Measurements from ENCODE around the gene SLC40A1.
A peak's percentile ranks its signal among the peaks of the same experiment; 100 is the strongest.

The SLC40A1 gene

DNA sequence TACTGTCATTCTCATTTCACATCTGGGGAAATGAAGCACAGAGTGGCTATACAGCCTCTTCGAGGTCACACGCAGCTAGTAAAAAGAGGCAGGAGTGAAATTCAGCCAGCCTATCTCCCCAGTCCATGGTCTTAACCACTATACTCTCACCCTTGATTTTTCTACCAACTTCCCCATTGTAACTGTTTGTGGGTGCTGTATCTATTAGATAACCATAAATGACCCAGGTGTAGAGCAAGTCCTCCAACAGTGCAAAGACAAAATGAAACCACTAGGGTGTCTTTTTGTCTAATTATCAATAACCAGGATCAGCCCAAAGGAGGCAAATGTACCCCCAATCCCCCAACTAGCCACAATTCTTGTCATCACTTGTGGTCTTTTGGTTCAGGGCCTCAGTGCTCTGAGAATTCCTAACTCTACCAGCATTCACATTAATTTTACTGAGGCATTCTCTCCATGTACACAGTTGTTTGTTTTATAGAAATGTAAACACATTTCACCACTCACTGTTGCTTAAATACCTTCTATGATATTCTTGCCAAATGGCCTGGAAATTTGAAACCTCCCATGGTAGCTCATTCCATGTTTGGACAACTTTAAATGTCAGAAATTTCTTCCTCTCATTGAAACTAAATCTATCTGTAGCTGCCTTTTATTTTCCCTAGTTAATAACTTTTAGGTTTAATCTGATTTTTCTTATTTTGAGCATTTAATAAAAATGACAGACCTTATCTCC is 58.7 kb downstream of the SLC40A1 start:
- H3K9me3 ChIP-seq (ENCODE audit: control insufficient read depth, low read length) = no peaks in the 10 kb centered on the region
- H3K9ac ChIP-seq (ENCODE audit: low read length) = peak overlapping the region; percentile 48
- DNase-seq (ENCODE audit: low read depth) = peak; percentile 84
- H3K27me3 ChIP-seq (replicated peaks; ENCODE audit: control insufficient read depth, insufficient read depth, low read length) = no peaks in the 10 kb centered on the region
- H3K36me3 ChIP-seq (ENCODE audit: control insufficient read depth, insufficient read depth, low read length, severe bottlenecking) = no peaks in the 10 kb centered on the region
- H3K4me1 ChIP-seq (ENCODE audit: control insufficient read depth, insufficient read depth, low read length) = peaks cover 35% of the 10 kb centered on the region
- H3K4me3 ChIP-seq (ENCODE audit: low read length) = peak overlapping the region; percentile 11

- H3K4me3 ChIP-seq (ENCODE audit: low read length) = no peak overlapping the region
- no peaks in the 10 kb centered on the region for H3K27me3 ChIP-seq (replicated peaks; ENCODE audit: control insufficient read depth, insufficient read depth, low read length)
- no peaks in the 10 kb centered on the region for H3K36me3 ChIP-seq (ENCODE audit: control insufficient read depth, insufficient read depth, low read length, severe bottlenecking)
- H3K9ac ChIP-seq (ENCODE audit: low read length) = no peak overlapping the region
- H3K4me1 ChIP-seq (ENCODE audit: control insufficient read depth, insufficient read depth, low read length) = peaks cover 36% of the 10 kb centered on the region
- no peak for DNase-seq (ENCODE audit: low read depth)
- no peaks in the 10 kb centered on the region for H3K9me3 ChIP-seq (ENCODE audit: control insufficient read depth, low read length)
Observed at GRCh38 chr2:189519631-189520387, 60.8 kb downstream of the SLC40A1 start.

DNA sequence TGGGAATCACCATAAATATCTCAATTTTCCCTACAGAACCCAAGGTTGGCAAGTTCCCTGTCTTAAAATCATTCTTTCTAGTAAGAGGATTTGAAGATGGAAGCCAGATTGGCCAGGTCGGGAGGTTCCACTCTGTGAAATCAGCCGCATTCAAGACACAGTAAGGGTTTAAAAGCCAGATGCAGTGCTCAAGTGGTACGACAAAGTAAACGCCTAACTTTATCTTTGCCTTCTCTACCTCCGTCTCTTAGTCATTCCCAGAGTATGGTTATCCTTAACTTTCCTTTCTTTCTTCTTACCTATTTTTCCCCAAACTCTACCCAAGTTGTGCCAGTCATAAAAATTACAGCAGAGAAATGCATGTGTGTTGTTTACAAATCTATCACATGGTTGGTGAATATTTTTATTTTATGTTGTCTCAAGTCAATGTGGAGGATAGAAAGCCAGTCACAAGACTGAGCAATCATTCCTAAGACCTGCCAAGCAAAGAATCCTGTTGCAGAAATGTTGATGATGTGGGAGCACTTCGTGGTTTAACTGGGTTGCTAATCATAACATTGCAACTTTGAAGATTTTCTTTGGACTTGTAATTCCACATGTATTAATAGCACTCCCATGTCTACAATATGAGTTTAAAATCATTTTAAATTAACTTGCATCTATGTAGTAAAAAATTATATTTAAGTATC is 62.6 kb downstream of the SLC40A1 start:
- H3K27me3 ChIP-seq (replicated peaks; ENCODE audit: control insufficient read depth, insufficient read depth, low read length) = no peaks in the 10 kb centered on the region
- H3K9ac ChIP-seq (ENCODE audit: low read length) = no peak overlapping the region
- H3K4me3 ChIP-seq (ENCODE audit: low read length) = no peak overlapping the region
- H3K9me3 ChIP-seq (ENCODE audit: control insufficient read depth, low read length) = no peaks in the 10 kb centered on the region
- peaks cover 38% of the 10 kb centered on the region for H3K4me1 ChIP-seq (ENCODE audit: control insufficient read depth, insufficient read depth, low read length)
- DNase-seq (ENCODE audit: low read depth) = peak; percentile 35
- H3K36me3 ChIP-seq (ENCODE audit: control insufficient read depth, insufficient read depth, low read length, severe bottlenecking) = no peaks in the 10 kb centered on the region

DNA sequence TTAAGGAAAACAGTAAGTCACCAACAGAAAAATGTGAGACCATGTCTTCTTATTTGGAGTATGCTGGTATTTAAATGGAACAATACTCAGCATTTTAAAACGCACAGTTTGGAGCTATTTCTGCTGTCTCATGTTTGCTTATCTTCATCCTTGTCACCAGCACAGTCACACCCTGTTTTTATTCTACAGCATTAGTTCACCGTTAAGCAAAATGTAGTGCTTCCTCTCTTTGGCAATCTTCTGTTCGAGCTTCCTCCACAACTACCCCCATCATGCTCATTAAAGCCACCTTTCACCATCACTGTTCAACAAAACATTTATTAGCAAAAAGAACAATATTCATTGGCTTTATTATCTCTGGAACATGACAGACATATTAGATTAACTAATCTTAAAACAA is 64.0 kb downstream of the SLC40A1 start:
- no peaks in the 10 kb centered on the region for H3K36me3 ChIP-seq (ENCODE audit: control insufficient read depth, insufficient read depth, low read length, severe bottlenecking)
- H3K9me3 ChIP-seq (ENCODE audit: control insufficient read depth, low read length) = no peaks in the 10 kb centered on the region
- DNase-seq (ENCODE audit: low read depth) = no peak
- H3K4me3 ChIP-seq (ENCODE audit: low read length) = no peak overlapping the region
- H3K4me1 ChIP-seq (ENCODE audit: control insufficient read depth, insufficient read depth, low read length) = peaks cover 27% of the 10 kb centered on the region
- no peak overlapping the region for H3K9ac ChIP-seq (ENCODE audit: low read length)
- H3K27me3 ChIP-seq (replicated peaks; ENCODE audit: control insufficient read depth, insufficient read depth, low read length) = no peaks in the 10 kb centered on the region

DNA sequence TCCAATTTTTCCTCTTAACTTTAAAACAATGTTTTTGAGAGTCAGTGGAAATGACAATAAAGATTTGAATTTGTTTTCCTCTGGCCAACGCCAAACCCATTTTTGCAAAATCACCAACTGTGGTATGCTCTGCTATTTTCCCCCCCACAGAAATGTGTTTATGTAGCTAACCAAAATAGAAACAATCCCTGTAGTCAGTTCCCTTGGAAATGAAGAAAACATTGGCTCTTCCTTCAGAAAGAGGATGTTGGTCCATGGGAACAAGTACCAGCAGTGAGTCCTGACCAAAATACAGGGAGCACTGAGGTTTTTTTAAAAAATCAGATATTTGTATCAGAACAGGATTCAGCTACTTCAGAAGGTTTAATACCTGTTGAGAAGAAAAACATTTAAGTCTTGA is 65.3 kb downstream of the SLC40A1 start:
- no peak overlapping the region for H3K4me3 ChIP-seq (ENCODE audit: low read length)
- H3K4me1 ChIP-seq (ENCODE audit: control insufficient read depth, insufficient read depth, low read length) = peaks cover 28% of the 10 kb centered on the region
- peak overlapping the region; percentile 12 for H3K9ac ChIP-seq (ENCODE audit: low read length)
- no peaks in the 10 kb centered on the region for H3K9me3 ChIP-seq (ENCODE audit: control insufficient read depth, low read length)
- DNase-seq (ENCODE audit: low read depth) = peak; percentile 24
- H3K27me3 ChIP-seq (replicated peaks; ENCODE audit: control insufficient read depth, insufficient read depth, low read length) = no peaks in the 10 kb centered on the region
- H3K36me3 ChIP-seq (ENCODE audit: control insufficient read depth, insufficient read depth, low read length, severe bottlenecking) = no peaks in the 10 kb centered on the region

GRCh38 chr2:189514104-189514503 is 66.5 kb downstream of the SLC40A1 start:
- no peaks in the 10 kb centered on the region for H3K9me3 ChIP-seq (ENCODE audit: control insufficient read depth, low read length)
- no peaks in the 10 kb centered on the region for H3K36me3 ChIP-seq (ENCODE audit: control insufficient read depth, insufficient read depth, low read length, severe bottlenecking)
- no peaks in the 10 kb centered on the region for H3K27me3 ChIP-seq (replicated peaks; ENCODE audit: control insufficient read depth, insufficient read depth, low read length)

GRCh38 chr2:189512879-189513278 is 67.7 kb downstream of the SLC40A1 start:
- peaks cover 21% of the 10 kb centered on the region for H3K4me1 ChIP-seq (ENCODE audit: control insufficient read depth, insufficient read depth, low read length)
- no peak overlapping the region for H3K4me3 ChIP-seq (ENCODE audit: low read length)
- no peaks in the 10 kb centered on the region for H3K9me3 ChIP-seq (ENCODE audit: control insufficient read depth, low read length)
- H3K27me3 ChIP-seq (replicated peaks; ENCODE audit: control insufficient read depth, insufficient read depth, low read length) = no peaks in the 10 kb centered on the region
- no peak overlapping the region for H3K9ac ChIP-seq (ENCODE audit: low read length)
- H3K36me3 ChIP-seq (ENCODE audit: control insufficient read depth, insufficient read depth, low read length, severe bottlenecking) = no peaks in the 10 kb centered on the region
- DNase-seq (ENCODE audit: low read depth) = no peak

More at GRCh38 chr2:189514104-189514503, 66.5 kb downstream of the SLC40A1 start:
- no peak overlapping the region for H3K4me3 ChIP-seq (ENCODE audit: low read length)
- no peak for DNase-seq (ENCODE audit: low read depth)
- H3K9ac ChIP-seq (ENCODE audit: low read length) = no peak overlapping the region
- H3K4me1 ChIP-seq (ENCODE audit: control insufficient read depth, insufficient read depth, low read length) = peaks cover 28% of the 10 kb centered on the region

DNA sequence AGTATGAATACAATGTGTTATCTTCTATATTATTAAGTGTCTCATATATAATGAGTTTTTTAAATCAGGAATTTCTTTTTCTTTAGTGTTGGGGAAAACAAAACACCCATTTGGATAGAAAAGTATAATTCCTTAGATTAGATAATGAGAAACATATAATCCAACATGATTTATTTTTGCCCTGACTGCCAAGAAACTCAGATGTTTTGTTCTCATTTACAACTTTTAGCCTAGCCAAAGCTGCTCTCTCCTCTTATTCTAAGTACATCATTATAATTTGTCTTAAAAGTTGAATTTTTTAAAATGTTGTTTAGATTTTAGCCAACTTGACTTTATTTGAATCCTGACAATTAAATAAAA is 68.6 kb downstream of the SLC40A1 start:
- no peaks in the 10 kb centered on the region for H3K36me3 ChIP-seq (ENCODE audit: control insufficient read depth, insufficient read depth, low read length, severe bottlenecking)
- H3K9me3 ChIP-seq (ENCODE audit: control insufficient read depth, low read length) = no peaks in the 10 kb centered on the region
- H3K4me1 ChIP-seq (ENCODE audit: control insufficient read depth, insufficient read depth, low read length) = peaks cover 18% of the 10 kb centered on the region
- no peak overlapping the region for H3K4me3 ChIP-seq (ENCODE audit: low read length)
- no peak for DNase-seq (ENCODE audit: low read depth)
- H3K27me3 ChIP-seq (replicated peaks; ENCODE audit: control insufficient read depth, insufficient read depth, low read length) = no peaks in the 10 kb centered on the region
- H3K9ac ChIP-seq (ENCODE audit: low read length) = no peak overlapping the region

DNA sequence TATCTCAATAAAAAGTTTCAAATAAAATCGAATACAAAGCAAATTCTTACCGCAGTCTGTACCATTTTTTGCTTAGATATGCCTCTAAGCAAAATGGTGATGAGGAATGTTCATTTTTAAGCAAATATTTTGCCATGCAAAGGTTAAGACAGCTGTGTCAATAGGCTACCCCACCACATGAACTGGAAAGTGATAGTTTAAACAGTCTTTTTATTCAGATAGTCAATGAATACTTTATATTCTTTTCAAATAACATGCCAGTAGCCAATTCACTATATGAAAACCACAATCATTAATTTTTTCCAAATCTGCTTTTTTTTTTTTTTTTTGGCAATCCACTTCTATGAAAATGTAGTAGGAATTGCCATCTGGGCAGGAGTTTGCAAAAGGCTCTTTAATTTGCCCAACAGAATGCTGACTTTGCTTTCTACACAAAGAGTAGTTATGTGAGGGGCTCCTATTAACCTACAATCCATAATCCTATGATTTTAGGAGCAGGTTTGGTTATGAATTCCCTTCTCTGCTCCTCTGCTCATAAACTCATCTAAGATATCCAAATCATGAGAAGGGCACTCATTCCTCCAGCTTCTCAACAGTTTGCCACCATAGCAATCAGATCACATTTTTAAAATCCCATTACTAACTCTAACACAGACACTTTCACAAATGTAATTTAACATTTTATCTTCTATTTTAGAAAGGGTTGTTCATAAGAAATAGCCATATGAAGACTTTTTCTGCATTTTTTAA is 69.2 kb downstream of the SLC40A1 start:
- no peak for DNase-seq (ENCODE audit: low read depth)
- Histone ChIP-seq H3K9ac (ENCODE audit: low read length) (no peak overlapping the region), H3K9me3 (ENCODE audit: control insufficient read depth, low read length) (no peaks in the 10 kb centered on the region), H3K36me3 (ENCODE audit: control insufficient read depth, insufficient read depth, low read length, severe bottlenecking) (no peaks in the 10 kb centered on the region), H3K4me3 (ENCODE audit: low read length) (no peak overlapping the region), H3K27me3 (replicated peaks; ENCODE audit: control insufficient read depth, insufficient read depth, low read length) (no peaks in the 10 kb centered on the region), H3K4me1 (ENCODE audit: control insufficient read depth, insufficient read depth, low read length) (peaks cover 23% of the 10 kb centered on the region)
